HG02610 (cell line): ENCODE results near the gene CCR9.
"Not testable (repeated sequence)": the region's sequence is repeated elsewhere in the genome, so short reads cannot be mapped to it uniquely, and the experiment has no call there.

Experiments used
- ATAC-seq: cut with Tn5 transposase; IDR thresholded peaks from one replicate; pipeline ENCODE4 v1.9.1; 2021; ENCODE audit warnings: mild to moderate bottlenecking, moderate library complexity; ENCODE audit not compliant: unreplicated experiment

The CCR9 gene

GRCh38 chr3:45885979-45886705, at the start of gene CCR9:
Gene CCR9 (plus strand): TSS chr3:45886543. CDS start chr3:45894934, 8,391 bp downstream.
- ATAC-seq, result no peak

- no peak for ATAC-seq
Measured at GRCh38 chr3:45838466-45838865, 47.9 kb upstream of the CCR9 start.

- ATAC-seq, result no peak
Measured at GRCh38 chr3:45841420-45841756, 45.0 kb upstream of the CCR9 start.

GRCh38 chr3:45841757-45842491, 44.4 kb upstream of the CCR9 start, which contains the start of gene LZTFL1:
Gene LZTFL1 (minus strand): TSS chr3:45842119. CDS start chr3:45841991, 128 bp downstream.
- ATAC-seq, result peak; percentile 96

- no peak for ATAC-seq
Measured at GRCh38 chr3:45842851-45843625, 43.3 kb upstream of the CCR9 start.

- ATAC-seq, result no peak
Measured at GRCh38 chr3:45844616-45845015, 41.7 kb upstream of the CCR9 start.

- no peak for ATAC-seq
Measured at GRCh38 chr3:45848392-45848791, 38.0 kb upstream of the CCR9 start.

GRCh38 chr3:45852828-45853227, 33.5 kb upstream of the CCR9 start:
- ATAC-seq, result no peak

GRCh38 chr3:45856323-45856722, 30.0 kb upstream of the CCR9 start:
- not testable (repeated sequence) for ATAC-seq

- not testable (repeated sequence) for ATAC-seq
Measured at GRCh38 chr3:45857024-45857423, 29.3 kb upstream of the CCR9 start.

- ATAC-seq, result no peak
Measured at GRCh38 chr3:45858809-45859543, 27.4 kb upstream of the CCR9 start.

- ATAC-seq, result no peak
Measured at GRCh38 chr3:45860481-45860880, 25.9 kb upstream of the CCR9 start.

GRCh38 chr3:45861043-45861719, 25.2 kb upstream of the CCR9 start:
- peak; percentile 62 for ATAC-seq

- peak; percentile 75 for ATAC-seq
Measured at GRCh38 chr3:45864760-45865519, 21.4 kb upstream of the CCR9 start.

- ATAC-seq, result no peak
Measured at GRCh38 chr3:45865563-45865962, 20.8 kb upstream of the CCR9 start.

- no peak for ATAC-seq
Measured at GRCh38 chr3:45868213-45868612, 18.1 kb upstream of the CCR9 start.

GRCh38 chr3:45868650-45869049, 17.7 kb upstream of the CCR9 start:
- no peak for ATAC-seq

GRCh38 chr3:45869638-45870037, 16.7 kb upstream of the CCR9 start:
- no peak for ATAC-seq

GRCh38 chr3:45870099-45870498, 16.2 kb upstream of the CCR9 start:
- ATAC-seq, result no peak

GRCh38 chr3:45871780-45872179, 14.6 kb upstream of the CCR9 start:
- no peak for ATAC-seq
